Measurements from ENCODE around the gene ALG10.
"Not testable (repeated sequence)": the region's sequence is repeated elsewhere in the genome, so short reads cannot be mapped to it uniquely, and the experiment has no call there.

Gene ALG10, protein sequence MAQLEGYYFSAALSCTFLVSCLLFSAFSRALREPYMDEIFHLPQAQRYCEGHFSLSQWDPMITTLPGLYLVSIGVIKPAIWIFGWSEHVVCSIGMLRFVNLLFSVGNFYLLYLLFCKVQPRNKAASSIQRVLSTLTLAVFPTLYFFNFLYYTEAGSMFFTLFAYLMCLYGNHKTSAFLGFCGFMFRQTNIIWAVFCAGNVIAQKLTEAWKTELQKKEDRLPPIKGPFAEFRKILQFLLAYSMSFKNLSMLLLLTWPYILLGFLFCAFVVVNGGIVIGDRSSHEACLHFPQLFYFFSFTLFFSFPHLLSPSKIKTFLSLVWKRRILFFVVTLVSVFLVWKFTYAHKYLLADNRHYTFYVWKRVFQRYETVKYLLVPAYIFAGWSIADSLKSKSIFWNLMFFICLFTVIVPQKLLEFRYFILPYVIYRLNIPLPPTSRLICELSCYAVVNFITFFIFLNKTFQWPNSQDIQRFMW

DNA sequence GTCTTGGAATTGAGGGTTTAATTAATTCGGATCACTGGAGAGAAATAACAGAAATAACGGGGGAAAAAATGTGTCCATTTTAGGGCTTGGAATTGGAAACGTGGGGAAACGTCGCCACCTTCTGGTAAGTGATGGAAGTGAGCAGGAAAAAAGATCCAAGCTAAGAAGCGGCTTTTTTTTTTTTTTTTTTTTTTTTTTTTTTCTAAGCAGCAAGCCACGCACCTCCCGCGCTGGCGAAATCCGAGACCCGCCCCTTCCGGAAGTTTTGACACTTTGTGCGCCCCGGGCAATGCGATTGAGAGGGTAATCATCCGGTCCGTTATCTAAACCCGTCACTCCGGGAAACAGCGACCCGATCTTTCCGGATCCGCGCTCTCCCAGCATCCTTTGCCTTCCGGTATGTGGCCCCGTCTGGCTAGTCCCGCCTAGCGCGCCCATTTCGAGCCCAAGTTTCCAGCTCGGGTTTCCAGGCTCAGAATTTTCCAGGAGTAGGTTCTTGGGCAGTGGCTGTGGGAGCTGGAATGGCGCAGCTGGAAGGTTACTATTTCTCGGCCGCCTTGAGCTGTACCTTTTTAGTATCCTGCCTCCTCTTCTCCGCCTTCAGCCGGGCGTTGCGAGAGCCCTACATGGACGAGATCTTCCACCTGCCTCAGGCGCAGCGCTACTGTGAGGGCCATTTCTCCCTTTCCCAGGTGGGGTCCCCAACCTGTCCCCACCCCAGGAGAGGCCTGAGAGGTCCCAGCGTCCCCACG, at the start of gene ALG10:
Gene ALG10 (plus strand): TSS at position 418 of the 752 bp plus-strand sequence. CDS start 104 bp downstream, at position 522.
- FAIRE-seq: peak; percentile 99

DNA sequence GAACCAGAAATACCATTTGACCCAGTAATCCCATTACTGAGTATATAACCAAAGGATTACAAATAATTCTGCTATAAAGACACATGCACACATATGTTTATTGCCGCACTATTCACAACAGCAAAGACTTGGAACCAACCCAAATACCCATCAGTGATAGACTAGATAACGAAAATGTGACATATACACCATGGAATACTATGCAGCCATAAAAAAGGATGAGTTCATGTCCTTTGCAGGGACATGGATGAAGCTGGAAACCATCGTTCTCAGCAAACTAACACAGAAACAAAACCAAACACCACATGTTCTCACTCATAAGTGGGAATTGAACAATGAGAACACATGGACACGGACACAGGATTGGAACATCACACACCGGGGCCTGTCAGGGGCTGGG, 49.4 kb upstream of the ALG10 start:
- not testable (repeated sequence) for FAIRE-seq

DNA sequence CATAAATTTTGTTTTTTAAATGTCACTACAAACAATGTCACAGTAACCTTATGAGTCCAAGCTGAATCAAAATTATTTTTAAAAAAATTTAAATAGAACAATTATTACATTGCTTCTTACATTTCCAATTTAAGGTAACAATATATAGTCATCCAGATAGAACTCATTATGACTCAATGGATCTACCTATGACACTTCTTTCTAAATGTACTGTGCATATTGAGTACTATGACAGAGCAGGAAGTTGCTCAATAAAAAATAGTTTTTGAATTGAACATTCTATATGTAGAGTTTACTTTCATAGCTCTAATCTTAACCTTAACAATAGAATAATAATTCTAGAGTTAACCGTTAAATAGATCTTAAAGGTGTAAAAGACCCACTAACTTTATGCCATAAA, 44.4 kb upstream of the ALG10 start:
- peak; percentile 89 for FAIRE-seq

DNA sequence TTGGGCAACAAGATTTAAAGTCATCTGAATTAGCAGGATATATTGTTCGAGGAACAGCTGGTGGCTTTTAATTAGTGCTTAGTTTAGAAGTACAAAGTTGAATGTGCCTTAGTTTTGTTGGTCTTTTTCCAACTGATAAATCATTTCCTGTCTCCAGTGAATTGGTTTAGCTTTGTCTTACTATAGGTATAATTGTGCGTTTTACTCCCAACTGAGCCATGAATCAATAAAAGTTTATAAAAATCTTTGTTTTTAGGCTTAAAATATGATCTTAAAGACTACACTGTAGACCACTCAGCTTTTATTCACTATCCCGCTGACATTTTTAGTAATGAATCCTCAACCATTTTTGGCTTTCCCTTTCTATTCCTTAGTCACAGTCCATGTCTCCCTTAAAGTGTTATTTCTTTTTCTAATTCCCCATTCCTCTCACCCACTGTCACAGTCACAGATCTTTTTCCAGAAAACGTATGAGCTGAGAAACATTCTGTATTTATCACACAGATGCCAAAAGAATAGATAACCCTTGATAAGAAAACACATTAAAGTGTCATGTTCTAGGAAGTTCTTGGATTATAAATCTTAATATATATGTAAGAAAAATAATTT, 34.0 kb upstream of the ALG10 start:
- no peak for FAIRE-seq

DNA sequence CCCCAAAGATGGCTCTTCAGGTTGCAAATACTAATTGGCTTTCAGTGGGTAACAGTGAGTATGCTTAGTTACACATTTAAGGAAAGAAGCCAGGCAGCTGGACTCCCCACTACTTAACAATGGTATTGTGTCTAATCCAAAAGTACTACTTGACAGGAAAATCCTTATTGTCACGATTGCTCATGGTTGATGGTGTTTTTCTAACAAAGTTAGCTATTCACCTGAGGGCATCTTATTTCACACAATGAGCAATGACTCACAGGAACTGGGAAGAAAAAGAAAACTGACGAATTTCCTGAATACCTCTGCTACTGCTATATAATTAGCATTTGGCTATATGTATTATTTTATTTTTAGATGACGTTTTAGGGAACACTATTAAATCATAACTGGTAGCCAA, 33.4 kb upstream of the ALG10 start:
- no peak for FAIRE-seq

DNA sequence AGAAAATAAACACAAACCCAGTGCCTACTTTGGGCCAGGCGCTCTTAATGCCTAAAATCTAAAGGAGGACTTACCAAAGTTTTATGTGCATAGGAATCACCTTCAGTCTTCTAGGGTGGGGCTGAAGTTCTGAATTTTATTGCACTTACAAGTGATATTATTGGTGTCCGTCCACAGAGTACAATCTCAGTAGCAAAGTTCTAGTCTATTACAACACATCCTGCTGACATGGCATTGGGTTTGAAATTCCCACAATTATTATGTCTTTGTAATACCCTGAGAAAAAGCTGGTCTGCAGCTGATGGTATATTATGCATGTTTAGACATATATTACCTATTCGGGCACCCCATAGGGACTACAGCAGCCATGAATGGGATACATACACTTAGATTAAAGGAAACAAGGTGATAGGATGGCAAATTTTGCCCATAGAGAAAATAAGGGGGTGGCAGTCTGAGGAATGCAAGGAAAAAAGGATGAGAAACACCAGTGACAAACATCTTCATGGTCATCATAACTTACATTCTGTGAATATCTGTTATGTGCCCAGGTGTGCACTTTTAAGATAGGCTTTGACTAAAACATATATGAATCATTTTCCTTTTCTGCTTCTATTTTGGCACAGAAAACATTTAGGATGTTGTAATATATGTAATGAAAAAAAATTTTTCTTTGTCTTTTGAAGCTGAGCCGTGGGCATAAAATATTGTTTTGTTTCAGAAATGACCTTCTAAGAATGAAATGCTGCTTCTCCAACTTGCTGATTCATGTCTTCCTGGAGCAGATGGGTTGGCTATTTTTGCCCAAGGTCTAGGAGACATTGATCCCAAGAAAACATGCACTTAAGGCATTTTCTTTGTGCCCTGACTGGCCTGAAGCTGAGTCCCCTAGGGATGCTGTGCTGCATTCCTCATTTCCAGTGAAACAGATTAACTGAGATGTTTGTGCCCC, 27.2 kb upstream of the ALG10 start:
- FAIRE-seq: peak; percentile 5

DNA sequence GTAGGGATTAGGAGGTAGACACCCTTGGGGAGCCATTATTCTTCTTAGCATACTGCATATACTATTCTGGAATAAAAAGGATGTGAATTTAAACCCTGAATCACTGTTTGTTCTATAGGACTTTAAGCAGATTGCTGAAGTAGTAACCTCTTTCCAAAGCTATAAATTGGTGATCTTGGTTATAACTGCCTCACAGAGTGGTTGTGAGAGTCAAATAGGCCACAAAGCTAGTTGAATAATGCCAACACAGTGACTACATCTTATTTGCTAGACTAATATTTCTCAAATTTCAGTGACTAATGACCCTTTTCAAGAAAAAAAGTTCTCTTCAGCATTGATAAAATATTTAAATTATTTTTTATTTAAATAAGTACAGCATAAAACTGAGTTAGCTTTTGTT, 13.5 kb upstream of the ALG10 start:
- FAIRE-seq: not testable (repeated sequence)

DNA sequence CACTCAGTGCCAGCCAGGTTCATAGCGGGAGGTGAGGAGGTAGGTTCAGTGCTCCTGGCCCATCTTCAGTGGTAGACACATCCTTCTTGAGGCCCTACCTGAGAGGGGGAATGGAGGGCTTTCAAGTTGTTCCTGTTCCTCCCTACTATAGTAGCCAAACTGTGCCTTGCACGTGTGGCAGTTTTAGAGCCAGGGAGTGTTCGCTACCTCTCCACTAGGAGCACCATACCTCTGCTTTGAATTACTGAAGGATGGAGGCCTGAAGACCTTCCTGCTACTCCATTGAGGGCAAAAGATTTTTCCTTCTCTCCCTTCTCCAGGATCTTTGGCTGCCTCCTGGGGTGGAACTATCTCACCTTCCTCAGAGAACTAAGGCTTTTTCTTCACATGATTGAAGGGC, 5.9 kb upstream of the ALG10 start:
- FAIRE-seq: no peak

DNA sequence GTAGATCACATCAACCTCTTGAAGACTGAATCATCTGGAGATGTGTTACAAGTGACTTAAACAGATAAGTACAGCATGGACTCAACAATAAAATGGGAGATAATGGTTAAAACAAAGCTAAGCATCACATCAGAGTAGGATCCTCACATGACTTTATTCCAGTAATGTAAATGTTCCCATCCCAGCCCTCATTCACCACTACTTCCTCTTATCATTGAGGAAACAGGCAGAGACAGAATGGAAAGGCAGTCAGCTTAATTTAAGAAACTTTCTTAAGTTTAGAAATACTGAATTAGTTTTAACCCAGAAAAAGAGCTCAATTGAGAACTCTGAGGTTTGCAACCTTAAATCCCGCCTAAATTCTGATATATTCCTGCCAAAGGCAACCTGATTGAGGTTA, 1.2 kb upstream of the ALG10 start:
- no peak for FAIRE-seq

DNA sequence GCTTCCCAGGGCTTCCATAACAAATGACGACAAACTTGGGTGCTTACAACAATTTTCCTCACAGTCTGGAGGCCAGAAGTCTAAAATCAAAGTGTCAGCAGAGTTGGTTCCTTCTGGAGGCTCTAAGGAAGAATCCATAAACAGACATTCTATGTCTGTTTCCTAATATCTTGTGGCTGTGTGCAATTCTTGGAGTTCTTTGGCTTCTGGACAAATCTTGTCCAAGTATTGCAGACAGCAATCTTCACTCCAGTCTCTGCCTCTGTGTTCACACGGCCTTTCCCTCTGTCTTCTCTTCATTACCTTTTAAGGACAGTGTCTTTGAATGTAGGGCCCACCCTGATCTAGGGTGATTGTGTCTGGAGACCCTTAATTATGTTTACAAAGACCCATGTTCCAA, 5.4 kb downstream of the ALG10 start:
- not testable (repeated sequence) for FAIRE-seq

DNA sequence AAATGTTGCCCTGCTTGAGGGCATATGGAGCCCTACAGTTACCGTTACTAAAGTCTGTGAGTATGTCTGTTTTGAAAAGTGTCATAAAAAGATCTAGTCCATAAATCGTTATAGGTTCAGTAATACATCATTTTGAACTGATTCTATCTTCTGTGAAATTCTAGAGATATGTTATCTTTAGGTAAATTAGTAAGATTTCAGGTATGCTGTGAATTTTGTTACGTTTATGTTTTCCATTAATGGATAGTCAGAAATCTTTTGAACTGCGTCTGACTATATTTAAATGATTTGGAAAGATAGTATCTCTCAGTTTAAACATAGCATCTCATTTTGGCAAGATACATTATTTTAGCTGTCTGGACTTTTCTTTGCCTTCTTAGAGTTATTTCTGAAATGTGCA, 8.3 kb downstream of the ALG10 start:
- peak; percentile 71 for FAIRE-seq

DNA sequence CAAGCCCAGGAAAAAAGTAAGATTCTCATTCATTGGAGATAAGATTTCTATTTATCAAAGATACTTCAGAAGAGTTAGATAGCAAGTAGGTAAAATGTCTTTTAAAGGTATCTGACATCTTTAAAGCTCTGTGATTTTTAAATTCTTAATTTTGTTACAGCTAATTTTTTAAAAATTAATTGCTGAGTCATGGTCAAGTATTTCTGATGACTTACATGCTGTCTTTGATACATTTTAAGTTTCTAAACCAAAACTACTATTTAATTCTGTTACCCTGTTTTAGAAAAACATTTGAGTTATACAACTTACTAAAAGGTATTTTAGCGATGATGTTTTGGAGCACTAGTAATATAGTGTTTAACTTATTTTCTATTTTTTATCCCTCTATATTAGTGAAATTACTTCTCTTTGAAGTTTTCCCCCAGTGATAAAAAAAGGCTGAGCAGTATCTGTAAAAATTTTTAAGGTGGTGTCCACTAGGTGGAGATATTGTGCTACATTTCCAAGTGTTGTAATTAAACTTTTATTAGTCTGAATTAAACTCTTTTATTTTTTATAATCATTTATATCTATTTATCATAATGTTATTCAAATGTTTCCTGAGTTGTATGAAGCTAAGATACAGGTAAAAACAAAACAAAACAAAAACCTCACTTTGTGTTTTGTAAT, 11.5 kb downstream of the ALG10 start:
- peak; percentile 96 for FAIRE-seq

DNA sequence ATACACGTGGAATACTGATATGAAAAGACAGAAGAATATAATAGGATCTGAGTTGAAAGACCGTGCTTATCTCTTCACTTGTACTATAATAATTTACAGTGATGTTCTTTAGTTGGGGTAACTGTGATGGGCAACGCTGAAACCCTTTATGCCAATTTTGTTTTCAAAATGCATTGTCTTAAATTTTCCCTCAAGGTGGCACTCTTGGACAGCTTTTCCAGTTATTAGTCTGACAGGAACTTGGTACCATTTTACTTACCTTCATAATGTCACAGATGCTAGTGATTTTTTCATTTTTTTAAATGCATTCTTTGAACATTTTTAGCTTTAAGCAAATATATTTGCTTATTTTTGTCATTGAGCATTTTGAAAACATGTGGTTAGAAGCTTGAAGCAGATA, 16.1 kb downstream of the ALG10 start:
- not testable (repeated sequence) for FAIRE-seq

DNA sequence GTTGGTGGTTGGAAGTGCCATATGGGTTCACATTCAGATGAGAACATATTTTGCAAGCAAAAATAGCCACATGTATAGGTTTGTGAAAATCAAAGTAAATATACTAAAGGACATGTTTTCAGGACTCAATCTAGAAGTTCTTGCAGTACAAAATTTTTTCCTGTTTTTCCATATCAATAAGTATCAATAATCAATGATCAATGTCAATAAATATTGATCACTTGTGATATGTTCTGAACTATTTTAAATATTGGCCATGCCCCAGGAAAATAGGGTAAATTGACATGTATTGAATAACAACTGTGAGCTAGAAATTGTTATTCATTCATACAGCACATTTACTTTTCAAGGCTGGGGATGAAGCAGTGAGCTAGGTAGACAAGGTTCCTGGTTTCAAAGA, 24.3 kb downstream of the ALG10 start:
- no peak for FAIRE-seq

DNA sequence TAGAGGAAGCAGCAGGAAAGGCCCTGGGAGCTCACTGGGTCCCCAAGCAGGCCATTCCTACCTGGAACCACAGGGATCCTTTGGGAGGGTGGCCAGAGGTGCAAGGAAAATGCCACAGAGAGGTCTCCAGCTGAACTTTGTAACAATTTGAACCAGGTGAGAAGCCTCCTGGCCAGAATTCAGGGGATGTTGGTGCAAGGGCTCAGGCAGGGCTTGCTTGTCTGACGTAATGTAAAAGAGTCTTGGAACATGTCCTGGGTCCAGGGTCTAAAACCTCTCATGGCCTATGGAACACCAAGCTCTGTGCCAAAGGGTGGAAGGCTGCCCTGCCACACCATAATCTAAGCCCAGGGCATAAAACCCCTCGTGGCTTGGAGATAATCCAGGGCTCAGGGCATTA, 25.6 kb downstream of the ALG10 start:
- FAIRE-seq: not testable (repeated sequence)

DNA sequence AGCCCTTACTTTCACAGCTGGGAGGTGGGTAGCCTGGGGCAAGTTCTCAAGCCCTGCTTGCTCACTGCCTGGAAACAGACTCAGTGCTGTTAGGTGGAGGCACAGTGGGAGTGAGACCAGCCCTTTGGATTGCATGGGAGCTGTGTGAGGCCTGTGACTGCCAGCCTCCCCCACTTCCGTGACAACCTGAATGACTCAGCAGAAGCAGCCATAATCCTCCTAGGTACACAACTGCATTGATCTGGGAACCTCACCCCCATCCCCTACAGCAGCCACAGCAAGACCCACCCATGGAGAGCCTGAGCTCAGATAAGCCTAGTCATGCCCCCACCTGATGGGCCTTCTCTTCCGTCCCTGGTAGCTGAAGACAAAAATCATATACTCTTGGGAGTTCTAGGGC, 26.4 kb downstream of the ALG10 start:
- no peak for FAIRE-seq

DNA sequence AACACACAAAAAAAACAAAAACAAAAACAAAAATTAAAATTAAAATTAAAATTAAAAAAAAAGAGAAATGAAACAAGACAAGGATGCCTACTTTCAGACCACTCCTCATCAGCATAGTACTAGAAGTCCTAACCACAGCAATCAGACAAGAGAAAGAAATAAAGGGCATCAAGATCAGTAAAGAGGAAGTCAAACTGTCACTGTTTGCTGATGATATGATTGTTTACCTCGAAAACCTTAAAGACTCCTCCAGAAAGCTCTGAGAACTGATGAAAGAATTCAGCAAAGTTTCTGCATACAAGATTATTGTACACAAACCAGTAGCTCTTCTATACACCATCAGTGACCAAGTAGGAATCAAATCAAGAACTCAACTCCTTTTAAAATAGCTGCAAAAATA, 29.2 kb downstream of the ALG10 start:
- FAIRE-seq: no peak

DNA sequence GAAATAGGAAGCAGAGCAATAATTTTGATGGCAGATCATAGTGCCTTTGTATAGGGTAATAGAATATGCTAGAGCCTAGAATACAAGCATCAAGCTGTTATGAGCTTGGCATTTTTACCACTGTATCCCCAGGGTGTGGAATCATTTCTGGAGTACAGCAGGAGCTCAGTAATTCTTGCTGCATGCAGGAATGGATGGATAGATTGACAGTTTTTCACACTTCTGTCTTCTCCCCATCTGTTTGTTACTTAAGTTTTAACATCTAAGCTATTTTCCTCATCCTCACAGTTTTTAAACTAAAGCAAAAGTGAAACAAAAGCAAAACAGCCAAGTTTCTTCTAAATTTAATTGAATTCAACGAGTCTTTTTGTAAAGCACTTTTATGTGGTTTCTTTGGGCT, 32.6 kb downstream of the ALG10 start:
- FAIRE-seq: no peak

Data from islet of Langerhans (tissue), 1 donor.